Caco-2 (cell line): Measurements from ENCODE around the gene C16orf95. TPM values are rescaled to one million over a fixed set of nuclear protein-coding genes. Genes with fewer than 3 reads are reported as not detected.

ENCODE experiments used
- BruUV-seq: library from RNA; stranded (reverse); fragments of 400-500 nt; replicated peaks from 2 replicates; lab custom pipeline; 2021; lab: Mats Ljungman, UMichigan
- CTCF ChIA-PET: fragments of 300-600 bp; sonication (Branson Sonifier 250); formaldehyde crosslinking; loops from one replicate; lab custom pipeline; 2022; ENCODE audit warnings: antibody characterized with exemption; lab: Charles Lee
- POLR2A ChIA-PET: fragments of 300-600 bp; sonication (Branson Sonifier 250); formaldehyde crosslinking; loops from one replicate; lab custom pipeline; 2022; ENCODE audit warnings: antibody characterized with exemption; lab: Charles Lee
- DNase-seq, 2 experiments: peaks; one replicate each; pipeline versions ENCODE4 v3.0.0 to v3.0.0-alpha.2; 2020 to 2022
- H3K27me3 ChIP-seq: replicated peaks from 2 replicates; pipeline ENCODE4 v1.6.0; 2011; ENCODE audit warnings: low read length; ENCODE audit not compliant: control insufficient read depth, insufficient read depth
- H3K36me3 ChIP-seq: 2 replicates; pipeline ENCODE4 v1.5.1; 2011; ENCODE audit warnings: low read length; ENCODE audit not compliant: control insufficient read depth, insufficient read depth
- H3K4me1 ChIP-seq: fragments of 250-450 bp; sonication (Bioruptor Pico); 2 replicates; pipeline ENCODE4 v1.5.1; 2020; ENCODE audit warnings: mild to moderate bottlenecking
- H3K4me3 ChIP-seq: 2 replicates; pipeline ENCODE4 v1.5.1; 2011; ENCODE audit warnings: low read depth, mild to moderate bottlenecking, control low read depth, low read length
- H3K9me3 ChIP-seq: fragments of 250-450 bp; sonication (Bioruptor Pico); 2 replicates; pipeline ENCODE4 v1.5.1; 2020; ENCODE audit warnings: mild to moderate bottlenecking, moderate library complexity
- H3K27ac Mint-ChIP-seq: one replicate; pipeline ENCODE4 v1.8.0; 2022; ENCODE audit warnings: mixed read lengths; ENCODE audit not compliant: unreplicated experiment
- H3K27me3 Mint-ChIP-seq: one replicate; pipeline ENCODE4 v1.8.0; 2022; ENCODE audit warnings: mixed read lengths; ENCODE audit not compliant: insufficient read depth, unreplicated experiment
- H3K36me3 Mint-ChIP-seq: one replicate; pipeline ENCODE4 v1.8.0; 2022; ENCODE audit warnings: mild to moderate bottlenecking, mixed read lengths; ENCODE audit not compliant: insufficient read depth, unreplicated experiment
- H3K4me1 Mint-ChIP-seq: one replicate; pipeline ENCODE4 v1.8.0; 2022; ENCODE audit warnings: low read depth, mixed read lengths; ENCODE audit not compliant: unreplicated experiment
- H3K4me3 Mint-ChIP-seq: one replicate; pipeline ENCODE4 v1.8.0; 2022; ENCODE audit warnings: mild to moderate bottlenecking, moderate library complexity, mixed read lengths; ENCODE audit not compliant: unreplicated experiment
- H3K9me3 Mint-ChIP-seq: one replicate; pipeline ENCODE4 v1.8.0; 2022; ENCODE audit warnings: mixed read lengths; ENCODE audit not compliant: unreplicated experiment
- intact Hi-C: fragments of 100-400 bp; cut with micrococcal nuclease; formaldehyde crosslinking; loops from one replicate; pipeline ENCODE4 v1.10.0; 2022; ENCODE audit not compliant: unreplicated experiment
- total RNA-seq: library from RNA; stranded (reverse); gene quantifications from 2 replicates; pipeline ENCODE4 v1.2.3, GENCODE V29; 2022
- TF ChIP-seq, protein P1 (sequence below), 2 experiments: fragments of 200-600 bp in 1 of 2; IDR thresholded peaks; 1 replicate in 1 of 2; 2 replicates in 1 of 2; pipeline versions ENCODE4 v1.5.1 to v1.8.0; 2011 to 2022; ENCODE audit warnings: antibody characterized with exemption in 1 of 2, control low read depth in 1 of 2, inconsistent platforms in 1 of 2, low read depth in 1 of 2, low read length in 1 of 2, mild to moderate bottlenecking in 1 of 2, moderate library complexity in 1 of 2; ENCODE audit not compliant: insufficient read depth in 1 of 2, severe bottlenecking in 1 of 2, unreplicated experiment in 1 of 2

The C16orf95 gene
- total RNA-seq, 1 experiment from 2014 or later, result 4.4 TPM

DNA sequence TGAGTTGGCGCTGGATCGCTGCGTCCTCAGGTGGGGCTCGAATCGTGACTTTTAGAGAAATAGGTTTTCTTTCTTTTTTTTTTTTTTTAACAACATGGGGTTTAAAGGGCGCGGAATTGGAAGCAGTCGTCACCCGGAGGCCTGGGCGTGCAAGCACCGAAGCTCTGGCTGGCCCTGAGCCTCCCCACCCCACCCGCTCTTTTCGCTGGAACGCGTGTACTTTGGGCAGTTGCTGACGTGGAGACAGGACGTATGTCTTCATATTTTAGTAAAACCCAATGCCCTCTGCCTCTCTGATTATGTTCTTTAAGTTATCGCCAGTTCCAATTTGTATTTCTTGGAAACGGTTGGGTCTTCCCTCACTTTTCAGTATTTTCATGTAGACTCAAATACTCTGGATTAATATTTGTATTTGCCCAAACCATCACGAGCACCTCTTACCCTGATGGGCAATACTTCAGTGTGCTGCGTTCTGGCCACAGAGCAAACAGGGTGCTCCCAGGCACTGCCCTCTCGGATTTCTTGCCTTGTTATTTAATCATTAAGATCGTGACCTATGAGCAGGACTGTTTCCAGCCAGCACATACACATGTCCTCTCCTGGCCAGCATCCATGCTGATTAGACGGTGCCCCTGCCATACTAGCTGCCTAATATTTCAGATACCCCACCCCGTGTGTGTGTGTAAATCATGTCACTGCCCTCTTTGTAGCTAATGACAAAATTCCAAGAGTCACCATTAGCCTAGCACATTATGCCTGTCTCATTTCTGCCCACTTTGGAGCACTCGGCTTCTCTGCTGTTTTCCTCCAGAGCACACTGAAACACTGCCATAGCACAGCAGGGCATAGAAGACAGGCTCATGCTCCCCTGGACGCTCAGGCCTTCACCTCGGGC lies 805 bp upstream of the C16orf95 start:
- H3K27me3 Mint-ChIP-seq, result no peaks in the 10 kb centered on the region
- peaks cover 7% of the 10 kb centered on the region for H3K4me1 Mint-ChIP-seq
- DNase-seq, result peak; percentile 70 to 75
- H3K36me3 Mint-ChIP-seq, result peaks cover 42% of the 10 kb centered on the region
- TF ChIP-seq, protein P1, sequence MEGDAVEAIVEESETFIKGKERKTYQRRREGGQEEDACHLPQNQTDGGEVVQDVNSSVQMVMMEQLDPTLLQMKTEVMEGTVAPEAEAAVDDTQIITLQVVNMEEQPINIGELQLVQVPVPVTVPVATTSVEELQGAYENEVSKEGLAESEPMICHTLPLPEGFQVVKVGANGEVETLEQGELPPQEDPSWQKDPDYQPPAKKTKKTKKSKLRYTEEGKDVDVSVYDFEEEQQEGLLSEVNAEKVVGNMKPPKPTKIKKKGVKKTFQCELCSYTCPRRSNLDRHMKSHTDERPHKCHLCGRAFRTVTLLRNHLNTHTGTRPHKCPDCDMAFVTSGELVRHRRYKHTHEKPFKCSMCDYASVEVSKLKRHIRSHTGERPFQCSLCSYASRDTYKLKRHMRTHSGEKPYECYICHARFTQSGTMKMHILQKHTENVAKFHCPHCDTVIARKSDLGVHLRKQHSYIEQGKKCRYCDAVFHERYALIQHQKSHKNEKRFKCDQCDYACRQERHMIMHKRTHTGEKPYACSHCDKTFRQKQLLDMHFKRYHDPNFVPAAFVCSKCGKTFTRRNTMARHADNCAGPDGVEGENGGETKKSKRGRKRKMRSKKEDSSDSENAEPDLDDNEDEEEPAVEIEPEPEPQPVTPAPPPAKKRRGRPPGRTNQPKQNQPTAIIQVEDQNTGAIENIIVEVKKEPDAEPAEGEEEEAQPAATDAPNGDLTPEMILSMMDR (IDR thresholded peaks at IDR 0.05; ENCODE audit: insufficient read depth in 1 of 2, low read depth in 1 of 2, low read length in 1 of 2, severe bottlenecking in 1 of 2, unreplicated experiment in 1 of 2), result no peak
- Histone ChIP-seq H3K4me3 (peak overlapping the region; percentile 90), H3K27me3 (no peaks in the 10 kb centered on the region), H3K4me1 (peaks cover 6% of the 10 kb centered on the region), H3K9me3 (no peaks in the 10 kb centered on the region), H3K36me3 (peaks cover 2% of the 10 kb centered on the region; the same call in 1 of the 2 replicates)
- H3K27ac Mint-ChIP-seq, result peak overlapping the region; percentile 99
- no peaks in the 10 kb centered on the region for H3K9me3 Mint-ChIP-seq
- ChIA-PET CTCF (interaction anchor here (0.5 to 1.6 kb wide), 10 partner anchors 8 to 225 kb away, joined by 3 to 8 read pairs (median 4); partner anchors contain the start of gene FBXO31), POLR2A (interaction anchor here (0.6 to 1.7 kb wide), 7 partner anchors 38 to 472 kb away, joined by 3 to 38 read pairs (median 6); partner anchors contain the start of gene FBXO31)
- H3K4me3 Mint-ChIP-seq, result peak overlapping the region; percentile 97
- intact Hi-C loops, result loop anchor here (2.0 kb wide), 1 partner anchor 65 kb away; the partner anchor contains the start of gene FBXO31
- BruUV-seq, result TSS peak; percentile 79

DNA sequence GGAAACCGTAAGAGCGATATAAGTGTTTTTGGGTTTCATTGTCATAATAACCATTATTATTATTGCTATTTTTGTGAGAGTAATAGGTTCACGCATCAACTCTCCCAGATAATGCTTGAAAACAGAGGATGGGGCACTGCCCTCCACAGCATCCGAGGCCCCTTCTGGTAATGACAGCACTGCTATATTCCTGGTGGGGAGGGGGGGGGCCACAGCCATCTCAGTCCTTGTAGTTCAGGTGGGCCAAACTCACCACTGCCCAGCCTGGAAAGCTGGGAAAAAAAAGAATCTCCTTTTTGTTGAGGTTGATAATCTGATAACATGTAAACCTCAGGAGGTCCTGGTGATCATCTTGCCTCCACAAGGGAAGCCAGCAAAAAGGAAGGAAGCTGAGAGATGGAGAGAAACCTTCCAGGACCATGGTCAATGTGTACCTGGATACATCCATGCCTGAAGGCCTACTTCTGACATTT lies 706 bp downstream of the C16orf95 start:
- ChIA-PET CTCF (interaction anchor here (1.0 to 1.6 kb wide), 5 partner anchors 10 to 78 kb away, joined by 4 to 8 read pairs (median 5); partner anchors contain the start of gene FBXO31), POLR2A (interaction anchor here (0.7 to 1.7 kb wide), 4 partner anchors 12 to 72 kb away, joined by 3 to 38 read pairs (median 13); partner anchors contain the start of gene FBXO31)
- Mint-ChIP-seq H3K4me3 (peak overlapping the region; percentile 97), H3K4me1 (peaks cover 7% of the 10 kb centered on the region), H3K36me3 (peaks cover 34% of the 10 kb centered on the region), H3K27me3 (no peaks in the 10 kb centered on the region), H3K27ac (peak overlapping the region; percentile 99), H3K9me3 (no peaks in the 10 kb centered on the region)
- Histone ChIP-seq H3K4me3 (peak overlapping the region; percentile 90), H3K4me1 (peaks cover 6% of the 10 kb centered on the region), H3K9me3 (no peaks in the 10 kb centered on the region), H3K27me3 (no peaks in the 10 kb centered on the region), H3K36me3 (peaks cover 2% of the 10 kb centered on the region; the same call in 1 of the 2 replicates)
- TF ChIP-seq, protein P1 (IDR thresholded peaks at IDR 0.05; ENCODE audit: insufficient read depth in 1 of 2, low read depth in 1 of 2, low read length in 1 of 2, severe bottlenecking in 1 of 2, unreplicated experiment in 1 of 2), result no peak
- BruUV-seq, result no TSS peak
- intact Hi-C loops, result loop anchor here (2.0 kb wide), 1 partner anchor 66 kb away; the partner anchor contains the start of gene FBXO31
- DNase-seq, result no peak

DNA sequence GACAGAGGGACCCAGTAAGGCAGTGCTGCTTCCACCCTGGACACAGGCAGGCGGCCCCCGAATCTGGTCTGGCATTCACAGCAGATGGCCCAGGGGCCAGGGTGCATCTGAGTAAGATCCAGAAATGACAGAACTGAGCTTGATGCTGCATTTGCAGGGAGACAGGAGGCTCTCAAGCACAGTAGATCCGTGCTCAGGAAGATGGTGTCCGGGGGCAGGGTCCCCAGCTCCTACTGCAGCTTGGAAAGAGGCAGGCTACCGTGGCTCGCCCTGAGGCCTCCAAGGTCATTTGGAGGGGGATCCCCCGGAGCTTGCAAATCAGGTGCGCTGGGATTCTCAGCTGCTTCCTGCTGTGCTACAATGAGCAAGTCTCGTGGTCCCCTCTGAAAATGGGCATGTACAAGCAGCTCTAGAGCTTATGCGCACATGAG lies 2.2 kb downstream of the C16orf95 start:
- Mint-ChIP-seq H3K27me3 (no peaks in the 10 kb centered on the region), H3K4me1 (peaks cover 7% of the 10 kb centered on the region), H3K4me3 (no peak overlapping the region), H3K36me3 (peaks cover 35% of the 10 kb centered on the region), H3K9me3 (no peaks in the 10 kb centered on the region), H3K27ac (no peak overlapping the region)
- ChIA-PET CTCF (no interaction called here), POLR2A (interaction anchor here (0.5 kb wide), 1 partner anchor 537 kb away, joined by 3 read pairs; no protein-coding TSS in a partner anchor)
- peaks cover 6% of the 10 kb centered on the region for H3K4me1 ChIP-seq
- no peak for DNase-seq
- TF ChIP-seq, protein P1 (IDR thresholded peaks at IDR 0.05; ENCODE audit: insufficient read depth in 1 of 2, low read depth in 1 of 2, low read length in 1 of 2, severe bottlenecking in 1 of 2, unreplicated experiment in 1 of 2), result no peak
- intact Hi-C loops, result no loop called here
- H3K4me3 ChIP-seq, result no peak overlapping the region
- no peaks in the 10 kb centered on the region for H3K27me3 ChIP-seq
- no peaks in the 10 kb centered on the region for H3K9me3 ChIP-seq
- BruUV-seq, result no TSS peak
- peaks cover 2% of the 10 kb centered on the region; the same call in 1 of the 2 replicates for H3K36me3 ChIP-seq
